GM21390 (cell line): ENCODE data around the gene CFAP61.
"Not testable (repeated sequence)": the region's sequence is repeated elsewhere in the genome, so short reads cannot be mapped to it uniquely, and the experiment has no call there.

Experiments
- ATAC-seq: cut with Tn5 transposase; IDR thresholded peaks from one replicate; pipeline ENCODE4 v1.9.1; 2021; ENCODE audit not compliant: unreplicated experiment

CFAP61 gene

GRCh38 chr20:20092827-20093226 is 40.5 kb downstream of the CFAP61 start:
- ATAC-seq: no peak

GRCh38 chr20:20094410-20094809 is 42.1 kb downstream of the CFAP61 start:
- no peak for ATAC-seq

- no peak for ATAC-seq
Measured at GRCh38 chr20:20095114-20095872, 43.0 kb downstream of the CFAP61 start.

- ATAC-seq: no peak
Measured at GRCh38 chr20:20096421-20096820, 44.1 kb downstream of the CFAP61 start.

GRCh38 chr20:20100881-20101280 is 48.5 kb downstream of the CFAP61 start:
- no peak for ATAC-seq

- no peak for ATAC-seq
Measured at GRCh38 chr20:20102163-20102562, 49.8 kb downstream of the CFAP61 start.

- no peak for ATAC-seq
Measured at GRCh38 chr20:20102716-20103258, 50.5 kb downstream of the CFAP61 start.

- ATAC-seq: no peak
Measured at GRCh38 chr20:20103486-20103885, 51.2 kb downstream of the CFAP61 start.

DNA sequence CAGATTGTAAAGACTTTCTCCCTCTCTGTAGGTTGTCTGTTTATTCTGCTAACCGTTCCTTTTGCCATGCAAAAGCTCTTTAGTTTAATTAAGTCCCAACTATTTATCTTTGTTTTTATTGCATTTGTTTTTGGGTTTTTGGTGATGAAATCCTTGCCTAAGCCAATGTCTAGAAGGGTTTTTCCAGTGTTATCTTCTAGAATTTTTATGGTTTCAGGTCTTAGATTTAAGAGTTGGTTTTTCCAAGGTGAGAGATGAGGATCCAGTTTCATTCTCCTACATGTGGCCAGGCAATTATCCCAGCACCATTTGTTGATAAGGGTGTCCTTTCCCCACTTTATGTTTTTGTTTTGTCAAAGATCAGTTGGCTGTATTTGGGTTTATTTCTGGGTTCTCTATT is 70.9 kb downstream of the CFAP61 start:
- not testable (repeated sequence) for ATAC-seq

- no peak for ATAC-seq
Measured at GRCh38 chr20:20130399-20130798, 78.1 kb downstream of the CFAP61 start.

GRCh38 chr20:20134941-20135575 is 82.7 kb downstream of the CFAP61 start:
- no peak for ATAC-seq

DNA sequence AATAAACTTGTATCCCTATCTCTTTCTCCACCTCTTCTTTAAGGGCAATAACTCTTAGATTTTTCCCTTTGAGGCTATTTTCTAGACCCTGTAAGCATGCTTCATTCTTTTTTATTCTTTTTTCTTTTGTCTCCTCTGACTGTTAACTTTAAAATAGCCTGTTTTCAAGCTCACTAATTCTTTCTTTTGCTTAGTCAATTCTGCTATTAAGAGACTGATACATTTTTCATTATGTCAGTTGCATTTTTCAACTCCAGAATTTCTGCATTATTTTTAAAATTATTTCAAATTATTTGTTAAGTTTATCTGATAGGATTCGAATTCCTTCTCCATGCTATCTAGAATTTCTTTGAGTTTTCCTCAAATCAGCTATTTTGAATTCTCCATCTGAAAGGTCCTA is 84.0 kb downstream of the CFAP61 start:
- no peak for ATAC-seq

DNA sequence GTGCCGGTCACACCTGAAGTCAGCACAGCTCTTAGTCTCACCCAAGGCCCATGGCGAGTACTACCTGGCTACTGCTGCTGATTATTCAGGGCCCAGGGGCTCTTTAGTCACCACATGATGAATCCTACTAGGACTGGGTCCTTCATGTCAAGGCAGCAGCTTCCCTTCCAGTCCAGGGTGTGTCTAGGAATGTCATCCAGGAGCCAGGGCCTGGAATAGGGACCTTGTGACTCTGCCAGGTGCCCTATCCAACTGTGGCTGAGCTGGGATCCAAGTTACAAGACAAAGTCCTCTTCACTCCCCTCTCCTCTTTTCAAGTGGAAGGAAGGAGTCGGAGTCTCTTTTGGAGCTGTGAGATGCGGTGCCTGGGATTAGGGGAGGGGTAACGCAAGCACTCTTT is 85.5 kb downstream of the CFAP61 start:
- ATAC-seq: no peak

DNA sequence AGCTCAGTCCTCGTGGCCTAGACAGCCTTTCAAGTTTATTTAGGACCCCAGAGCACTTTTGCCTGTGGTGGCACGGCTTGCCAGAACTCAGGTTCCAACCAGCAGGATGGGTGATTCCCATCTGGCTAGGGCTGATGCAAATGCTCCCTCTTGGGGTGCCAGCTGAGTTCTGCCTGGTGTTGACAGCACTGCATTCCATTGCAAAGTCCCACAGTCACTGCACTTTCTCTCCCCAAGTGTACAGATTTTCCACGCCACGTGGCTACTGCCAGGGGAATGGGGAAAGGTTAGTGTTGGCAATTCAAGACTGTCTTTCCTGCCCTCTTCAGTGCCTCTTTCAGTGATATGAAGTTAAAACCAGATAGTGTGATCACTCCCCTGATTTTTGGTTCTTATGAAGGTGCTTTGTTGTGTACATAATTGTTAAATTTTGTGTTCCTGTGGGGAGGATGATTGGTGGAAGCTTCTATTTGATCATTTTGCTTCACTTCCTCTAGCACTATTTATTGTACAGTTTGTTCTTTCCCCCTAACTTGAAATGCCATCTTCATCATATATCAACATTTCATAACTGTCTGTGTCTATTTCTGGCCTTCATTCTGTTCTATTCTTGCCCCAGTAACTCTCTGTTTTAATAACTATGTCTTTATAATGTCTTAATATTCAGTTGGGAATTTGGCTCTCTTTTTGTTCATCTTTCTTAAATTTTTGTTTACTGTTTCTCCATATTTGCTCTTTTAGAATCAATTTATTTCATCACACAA is 86.2 kb downstream of the CFAP61 start:
- no peak for ATAC-seq

DNA sequence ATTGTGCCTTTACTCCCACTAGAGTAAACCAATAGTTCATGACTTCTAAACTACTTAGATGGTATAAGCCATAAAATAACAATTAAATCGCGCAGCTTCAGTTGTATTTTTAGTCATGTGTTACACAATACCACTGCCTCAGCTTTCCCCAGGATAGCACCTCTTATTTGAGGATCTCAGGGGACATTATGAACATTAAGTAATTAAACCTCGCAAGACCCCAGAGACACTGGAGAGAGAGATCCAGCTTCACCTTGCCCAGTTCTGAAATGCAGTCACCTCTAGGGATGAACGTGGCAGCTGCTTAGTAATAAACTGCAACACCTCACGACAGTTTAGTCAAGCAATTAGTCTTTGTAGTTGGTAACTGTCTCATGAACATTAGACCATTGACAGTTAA is 87.1 kb downstream of the CFAP61 start:
- ATAC-seq: no peak

DNA sequence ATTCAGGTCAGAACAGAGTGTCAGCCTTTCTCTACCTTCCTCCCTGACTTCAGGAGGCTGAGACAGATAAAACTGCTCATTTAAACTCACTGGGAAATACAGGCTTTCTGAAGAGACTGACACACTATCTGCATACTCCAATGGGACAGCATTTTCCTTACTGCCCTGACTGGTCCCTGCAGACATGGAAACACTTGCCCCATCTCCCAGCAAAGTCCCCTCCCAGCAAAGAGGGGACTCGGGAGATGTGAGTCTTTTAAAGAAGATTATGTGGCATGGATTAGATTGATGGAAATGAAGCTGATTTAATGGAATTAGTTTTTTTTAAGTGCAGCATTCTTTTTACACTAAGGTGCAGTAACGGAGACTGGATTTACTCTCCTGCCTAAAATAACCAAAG is 90.8 kb downstream of the CFAP61 start:
- ATAC-seq: no peak

GRCh38 chr20:20143646-20144045 is 91.3 kb downstream of the CFAP61 start:
- ATAC-seq: no peak

GRCh38 chr20:20148779-20149178 is 96.4 kb downstream of the CFAP61 start:
- ATAC-seq: no peak

DNA sequence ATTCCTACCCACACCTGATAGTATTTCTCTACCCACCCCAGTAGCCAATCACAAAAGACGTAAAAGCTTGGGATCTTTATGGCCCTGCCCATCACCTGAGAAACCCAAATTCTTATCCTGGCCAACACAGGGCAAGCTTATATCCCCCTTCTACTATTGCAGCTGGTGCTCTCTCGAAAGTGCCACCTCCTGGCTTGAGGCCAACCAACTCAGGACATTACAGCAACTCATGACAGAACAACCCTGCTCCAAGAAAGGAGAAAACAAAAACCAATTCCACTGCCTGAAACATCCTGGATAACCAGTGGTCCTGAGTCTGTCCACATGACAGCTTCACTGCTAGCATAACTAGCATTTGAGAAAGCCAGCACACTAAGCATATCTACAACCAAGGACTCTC is 97.9 kb downstream of the CFAP61 start:
- no peak for ATAC-seq

DNA sequence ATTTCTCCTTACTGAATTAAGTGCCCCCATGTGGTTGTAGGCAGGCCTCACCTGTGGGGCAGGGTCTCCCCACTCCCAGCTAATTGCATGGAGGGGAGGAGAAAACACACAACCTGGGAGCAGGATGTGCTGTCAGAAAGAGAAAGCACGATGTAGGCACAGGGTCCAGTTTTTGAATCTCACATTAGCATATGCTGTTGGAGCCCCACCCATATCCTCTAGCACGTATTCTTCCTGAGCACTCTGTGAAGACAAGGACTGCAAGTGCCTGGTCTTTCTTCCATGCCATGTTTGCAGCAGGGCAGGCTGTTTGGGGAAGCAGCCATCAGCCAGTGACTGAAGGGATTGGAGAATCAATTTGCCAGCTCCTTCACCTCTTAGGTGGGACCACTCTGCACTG is 108.2 kb downstream of the CFAP61 start:
- no peak for ATAC-seq

- ATAC-seq: no peak
Measured at GRCh38 chr20:20161611-20162010, 109.3 kb downstream of the CFAP61 start.

GRCh38 chr20:20167698-20168097 is 115.4 kb downstream of the CFAP61 start:
- ATAC-seq: no peak
